AG10803 (cell line): ENCODE results near the gene UBQLN1.

ENCODE experiments used
- DNase-seq: peaks from one replicate; pipeline ENCODE4 v3.0.0; 2010; ENCODE audit warnings: low read depth
- H3K4me3 ChIP-seq: 2 replicates; pipeline ENCODE4 v1.5.1; 2011; ENCODE audit warnings: mild to moderate bottlenecking, low read length, control low read depth
- CTCF ChIP-seq: conservative IDR thresholded peaks from 2 replicates; pipeline ENCODE4 v1.5.1; 2011; ENCODE audit warnings: mild to moderate bottlenecking, low read length, control low read depth, inconsistent platforms

The UBQLN1 gene

GRCh38 chr9:83669067-83669466 lies 38.7 kb downstream of the UBQLN1 start:
- no peak for TF ChIP-seq CTCF
- H3K4me3 ChIP-seq, result no peak overlapping the region
- peak; percentile 39 for DNase-seq

DNA sequence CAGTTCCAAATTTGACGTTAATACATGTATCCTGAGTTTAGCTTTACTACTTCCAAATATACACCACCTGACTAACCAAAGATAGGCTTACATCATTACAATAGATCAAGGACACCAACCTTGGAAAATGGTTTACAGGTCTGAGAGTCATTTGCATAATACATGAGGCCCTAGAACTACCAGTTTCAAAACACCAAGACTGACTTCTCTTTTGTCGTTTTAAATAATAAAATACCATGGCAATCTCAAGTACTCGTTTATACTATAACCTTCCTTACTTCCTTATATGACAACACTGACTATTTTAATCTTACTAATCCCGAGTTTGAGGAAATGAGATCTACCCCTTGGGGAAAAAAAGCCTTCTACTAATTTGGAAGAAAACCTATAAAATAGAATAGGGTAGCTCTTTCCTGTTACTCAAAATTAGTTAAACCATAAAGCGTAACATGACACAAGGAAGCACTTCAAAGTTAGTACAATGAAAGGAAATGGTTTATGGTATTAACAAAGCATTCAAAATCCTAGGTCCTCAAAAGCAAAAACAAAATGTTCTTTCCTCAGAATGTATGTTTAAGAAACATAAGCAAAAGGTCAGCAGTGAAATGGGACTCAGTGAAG lies 42.1 kb downstream of the UBQLN1 start:
- DNase-seq, result no peak
- H3K4me3 ChIP-seq, result no peak overlapping the region
- no peak for TF ChIP-seq CTCF

DNA sequence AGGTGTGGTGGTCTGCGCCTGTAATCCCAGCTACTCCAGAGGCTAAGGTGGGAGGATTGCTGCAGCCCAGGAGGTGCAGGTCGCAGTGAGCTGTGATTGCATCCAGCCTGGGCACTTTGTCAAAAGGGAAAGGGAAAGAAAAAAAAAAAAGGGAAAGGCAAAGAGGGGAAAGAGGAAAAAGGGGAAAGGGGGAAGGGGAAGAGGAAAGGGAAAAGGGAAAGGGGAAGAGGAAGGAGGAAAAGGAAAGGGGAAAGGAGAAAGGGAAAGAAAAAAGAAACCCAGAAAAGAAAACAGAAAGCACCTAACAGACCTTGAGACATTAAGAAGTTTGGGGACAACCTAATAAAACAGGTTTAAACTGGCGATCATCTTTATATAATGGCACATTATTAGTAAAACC lies 44.8 kb downstream of the UBQLN1 start:
- no peak for TF ChIP-seq CTCF
- DNase-seq, result no peak
- no peak overlapping the region for H3K4me3 ChIP-seq

- no peak for DNase-seq
- no peak for TF ChIP-seq CTCF
- H3K4me3 ChIP-seq, result no peak overlapping the region
Measured at GRCh38 chr9:83656952-83657351, 50.8 kb downstream of the UBQLN1 start.

DNA sequence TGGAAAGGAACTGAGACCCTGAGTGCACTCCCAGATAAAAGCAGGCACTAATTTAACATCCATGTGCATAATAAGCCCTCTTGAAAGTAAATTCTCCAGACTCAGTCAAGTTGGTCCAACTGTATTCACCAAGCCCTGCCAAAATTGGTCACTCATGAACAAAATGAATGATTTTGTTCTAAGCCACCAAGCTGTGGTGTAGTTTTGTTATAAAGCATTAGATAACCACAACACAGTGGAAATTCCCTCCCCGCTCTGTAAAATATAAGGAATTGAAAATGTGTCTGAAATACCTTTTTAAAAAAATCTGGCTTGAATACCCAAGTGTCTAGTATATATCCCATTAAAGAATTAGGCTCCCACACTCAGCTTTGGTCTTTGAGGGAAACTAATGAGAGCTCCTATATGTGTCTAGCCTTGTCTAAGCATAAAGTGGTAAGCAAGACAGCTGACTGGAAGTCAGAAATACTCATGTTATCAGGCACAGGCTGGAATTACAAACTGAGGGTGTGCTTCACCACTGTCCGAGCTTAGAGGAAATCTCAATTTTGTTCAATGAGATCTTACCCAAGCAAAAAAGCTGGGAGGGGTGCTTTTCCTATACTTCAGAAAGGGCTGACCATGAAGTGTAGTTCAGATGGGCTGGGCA lies 51.6 kb downstream of the UBQLN1 start:
- DNase-seq, result no peak
- no peak overlapping the region for H3K4me3 ChIP-seq
- no peak for TF ChIP-seq CTCF

- 0 out of 2 replicates have a peak, but pooled peaks have one; percentile 2 for TF ChIP-seq CTCF
- no peak overlapping the region for H3K4me3 ChIP-seq
- DNase-seq, result no peak
Measured at GRCh38 chr9:83655433-83655832, 52.3 kb downstream of the UBQLN1 start.

GRCh38 chr9:83652433-83652832 lies 55.3 kb downstream of the UBQLN1 start:
- H3K4me3 ChIP-seq, result no peak overlapping the region

More at GRCh38 chr9:83652433-83652832, 55.3 kb downstream of the UBQLN1 start:
- DNase-seq, result no peak
- TF ChIP-seq CTCF, result no peak
